GM12801 (cell line): ENCODE results near the gene SPNS3.

ENCODE experiments used
- CTCF ChIP-seq: IDR thresholded peaks from one replicate; pipeline ENCODE4 v1.5.1; 2011; ENCODE audit warnings: control low read depth; ENCODE audit not compliant: insufficient read length; ENCODE audit errors: extremely low read depth

Gene SPNS3

GRCh38 chr17:4453812-4454591 lies 20.3 kb downstream of the SPNS3 start:
- TF ChIP-seq CTCF = no peak

GRCh38 chr17:4460661-4461060 lies 26.9 kb downstream of the SPNS3 start:
- no peak for TF ChIP-seq CTCF

GRCh38 chr17:4463818-4464476 lies 30.2 kb downstream of the SPNS3 start:
- TF ChIP-seq CTCF = no peak

GRCh38 chr17:4465786-4466185 lies 32.0 kb downstream of the SPNS3 start:
- TF ChIP-seq CTCF = no peak

GRCh38 chr17:4467287-4467686 lies 33.5 kb downstream of the SPNS3 start:
- TF ChIP-seq CTCF = no peak

GRCh38 chr17:4469552-4469951 lies 35.8 kb downstream of the SPNS3 start:
- TF ChIP-seq CTCF = no peak

GRCh38 chr17:4472286-4472685 lies 38.5 kb downstream of the SPNS3 start:
- no peak for TF ChIP-seq CTCF
